Natural killer cell (primary cell): Measurements from ENCODE around the gene RGPD4. TPM values are rescaled to one million over a fixed set of nuclear protein-coding genes. Genes with fewer than 3 reads are reported as not detected.

Experiments
- ATAC-seq, 3 donors: fragments of 150-1000 bp in 2 of 3; fragments of 200-7000 bp in 1 of 3; cut with Tn5 transposase; 1 replicate in 1 of 3; 2 replicates in 2 of 3; pipeline ENCODE4 v1.10.0; 2021; ENCODE audit warnings: mild to moderate bottlenecking in 2 of 3, moderate library complexity in 2 of 3
- DNase-seq, 2 donors: peaks; one replicate each; pipeline versions ENCODE4 v3.0.0 to v3.0.0-alpha.2; 2013 to 2021; ENCODE audit warnings: mixed read lengths in 1 of 2
- H3K27ac ChIP-seq: one replicate; pipeline ENCODE4 v1.5.1; 2013; ENCODE audit warnings: mild to moderate bottlenecking, low read length
- H3K27me3 ChIP-seq: one replicate; pipeline ENCODE4 v1.6.1; 2013; ENCODE audit warnings: low read length; ENCODE audit not compliant: control insufficient read depth, insufficient read depth
- H3K36me3 ChIP-seq: one replicate; pipeline ENCODE4 v1.6.1; 2013; ENCODE audit warnings: low read length; ENCODE audit not compliant: control insufficient read depth, insufficient read depth
- H3K4me1 ChIP-seq: one replicate; pipeline ENCODE4 v1.6.1; 2013; ENCODE audit warnings: low read length; ENCODE audit not compliant: control insufficient read depth, insufficient read depth
- H3K4me3 ChIP-seq: one replicate; pipeline ENCODE4 v1.5.1; 2013; ENCODE audit warnings: low read length
- H3K9me3 ChIP-seq: one replicate; pipeline ENCODE4 v1.6.1; 2013; ENCODE audit warnings: low read length; ENCODE audit not compliant: control insufficient read depth, insufficient read depth
- H3K27ac Mint-ChIP-seq, 2 donors: one replicate each; pipeline ENCODE4 v1.8.0; 2022; ENCODE audit warnings: mild to moderate bottlenecking in 2 of 2, mixed read lengths in 2 of 2, moderate library complexity in 1 of 2
- H3K27me3 Mint-ChIP-seq, 2 donors: one replicate each; pipeline ENCODE4 v1.8.0; 2022; ENCODE audit warnings: low read depth in 2 of 2, mixed read lengths in 2 of 2
- H3K36me3 Mint-ChIP-seq: one replicate; pipeline ENCODE4 v1.8.0; 2022; ENCODE audit warnings: mixed read lengths
- H3K4me1 Mint-ChIP-seq, 2 donors: one replicate each; pipeline ENCODE4 v1.8.0; 2022; ENCODE audit warnings: mixed read lengths in 2 of 2
- H3K4me3 Mint-ChIP-seq: one replicate; pipeline ENCODE4 v1.8.0; 2022; ENCODE audit warnings: mild to moderate bottlenecking, moderate library complexity, mixed read lengths
- H3K9me3 Mint-ChIP-seq, 2 donors: one replicate each; pipeline ENCODE4 v1.8.0; 2022; ENCODE audit warnings: mixed read lengths in 2 of 2
- WGBS: methylation state at CpG from one replicate; pipeline ENCODE4 v1.1.7; 2013; ENCODE audit warnings: missing lambda C conversion rate; ENCODE audit not compliant: insufficient coverage; 5-methylcytosine and 5-hydroxymethylcytosine counted together
- intact Hi-C: fragments of 100-400 bp; cut with micrococcal nuclease; formaldehyde crosslinking; loops from one replicate; pipeline ENCODE4 v1.14.2; 2022
- total RNA-seq, 4 donors: library from RNA; stranded (reverse); fragments of 120-200 nt in 1 of 4; gene quantifications; one replicate each; pipeline versions ENCODE4 v1.2.3 to v1.2.4, GENCODE V29; 2013 to 2022
- TF ChIP-seq, protein P1 (sequence below): fragments of 200-600 bp; IDR thresholded peaks from one replicate; pipeline ENCODE4 v1.8.0; 2022; ENCODE audit warnings: antibody characterized with exemption

Gene RGPD4
- total RNA-seq, 3 donors from 2014 or later (not counting 1 experiment from before 2014, with no cell fraction given), result 0.21 TPM; not detected in 2

DNA sequence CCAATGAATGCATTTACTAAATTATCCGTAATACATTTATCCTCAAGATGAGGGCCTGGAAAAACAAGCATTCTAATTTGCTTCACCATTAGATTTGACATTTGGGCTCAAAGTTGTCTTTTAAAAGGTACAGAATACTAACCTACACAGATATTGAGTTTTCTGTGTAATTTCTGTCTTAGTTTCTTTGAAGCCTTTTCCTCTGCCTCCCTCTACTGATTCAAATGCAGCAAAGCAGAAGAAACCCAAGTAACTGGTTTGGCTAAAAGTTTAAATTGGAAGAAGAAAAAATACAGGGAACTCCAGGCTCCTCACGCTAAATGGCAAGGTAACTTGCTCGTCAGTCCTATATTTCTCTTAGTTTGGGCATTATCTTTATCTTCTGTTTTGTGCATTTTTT, 106.3 kb downstream of the RGPD4 start:
- Histone ChIP-seq H3K36me3 (no peaks in the 10 kb centered on the region), H3K4me3 (no peak overlapping the region), H3K4me1 (no peaks in the 10 kb centered on the region), H3K27me3 (no peaks in the 10 kb centered on the region), H3K9me3 (no peaks in the 10 kb centered on the region), H3K27ac (no peak overlapping the region)
- intact Hi-C loops, result no loop called here
- H3K36me3 Mint-ChIP-seq, result no peaks in the 10 kb centered on the region
- H3K27me3 Mint-ChIP-seq, result no peaks in the 10 kb centered on the region
- ATAC-seq, result no peak
- TF ChIP-seq, protein P1, sequence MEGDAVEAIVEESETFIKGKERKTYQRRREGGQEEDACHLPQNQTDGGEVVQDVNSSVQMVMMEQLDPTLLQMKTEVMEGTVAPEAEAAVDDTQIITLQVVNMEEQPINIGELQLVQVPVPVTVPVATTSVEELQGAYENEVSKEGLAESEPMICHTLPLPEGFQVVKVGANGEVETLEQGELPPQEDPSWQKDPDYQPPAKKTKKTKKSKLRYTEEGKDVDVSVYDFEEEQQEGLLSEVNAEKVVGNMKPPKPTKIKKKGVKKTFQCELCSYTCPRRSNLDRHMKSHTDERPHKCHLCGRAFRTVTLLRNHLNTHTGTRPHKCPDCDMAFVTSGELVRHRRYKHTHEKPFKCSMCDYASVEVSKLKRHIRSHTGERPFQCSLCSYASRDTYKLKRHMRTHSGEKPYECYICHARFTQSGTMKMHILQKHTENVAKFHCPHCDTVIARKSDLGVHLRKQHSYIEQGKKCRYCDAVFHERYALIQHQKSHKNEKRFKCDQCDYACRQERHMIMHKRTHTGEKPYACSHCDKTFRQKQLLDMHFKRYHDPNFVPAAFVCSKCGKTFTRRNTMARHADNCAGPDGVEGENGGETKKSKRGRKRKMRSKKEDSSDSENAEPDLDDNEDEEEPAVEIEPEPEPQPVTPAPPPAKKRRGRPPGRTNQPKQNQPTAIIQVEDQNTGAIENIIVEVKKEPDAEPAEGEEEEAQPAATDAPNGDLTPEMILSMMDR, result no peak
- 77% methylated on average over 3 of the region's 3 CpGs for WGBS
- no peak overlapping the region for H3K27ac Mint-ChIP-seq
- H3K9me3 Mint-ChIP-seq, result no peaks in the 10 kb centered on the region
- no peak overlapping the region for H3K4me3 Mint-ChIP-seq
- no peak for DNase-seq
- no peaks in the 10 kb centered on the region for H3K4me1 Mint-ChIP-seq

DNA sequence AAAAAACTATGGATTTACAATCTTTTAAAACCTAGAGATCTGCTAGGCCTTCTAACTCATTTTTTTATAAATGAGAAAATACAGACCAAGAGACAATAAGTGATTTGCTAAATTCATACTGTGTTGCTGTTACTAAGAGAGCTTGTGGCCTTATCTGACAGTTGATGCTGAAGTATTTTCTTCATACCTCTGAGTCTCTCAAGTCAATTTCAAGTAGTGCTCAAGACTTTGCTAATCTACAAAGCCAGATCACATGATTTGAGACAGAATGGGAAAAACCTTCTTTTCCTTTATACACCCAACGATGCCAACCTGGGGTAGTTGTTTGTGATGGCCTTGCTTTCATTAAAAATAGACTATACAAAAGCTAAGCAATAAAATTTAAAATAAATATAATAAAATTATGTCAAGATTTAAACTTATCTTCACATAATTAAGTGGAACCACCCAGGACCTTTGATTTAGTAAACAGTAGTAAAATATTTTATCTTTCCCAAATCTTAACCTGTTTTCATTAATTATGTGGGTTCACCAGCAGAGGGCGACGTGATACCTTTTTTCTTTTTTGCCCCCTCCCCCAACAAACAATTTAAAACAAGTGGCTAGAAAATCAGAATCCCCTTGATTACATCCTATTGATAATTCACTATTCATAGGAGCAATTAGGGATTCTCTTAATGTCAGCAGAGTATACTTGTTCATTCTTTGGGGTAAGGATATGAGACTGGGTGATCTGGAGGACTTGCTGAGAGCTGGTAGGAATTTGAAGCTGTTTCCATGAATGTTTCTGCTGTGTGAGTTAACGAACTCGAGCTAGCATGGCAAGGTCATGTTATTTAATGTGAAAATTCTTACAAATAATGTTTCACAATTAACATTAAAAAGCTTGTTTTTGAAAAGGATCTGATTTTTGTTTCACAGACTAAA, 110.0 kb downstream of the RGPD4 start:
- no peaks in the 10 kb centered on the region for H3K4me1 ChIP-seq
- H3K36me3 Mint-ChIP-seq, result no peaks in the 10 kb centered on the region
- no peaks in the 10 kb centered on the region for H3K36me3 ChIP-seq
- TF ChIP-seq, protein P1, result no peak
- H3K4me3 ChIP-seq, result no peak overlapping the region
- H3K27me3 Mint-ChIP-seq, result no peaks in the 10 kb centered on the region
- no peaks in the 10 kb centered on the region for H3K9me3 ChIP-seq
- H3K27me3 ChIP-seq, result no peaks in the 10 kb centered on the region
- no CpG with 5 or more reads among the region's 5 CpGs for WGBS
- H3K9me3 Mint-ChIP-seq, result peaks cover 0 to under 1% of the 10 kb centered on the region in 2 donors
- H3K27ac ChIP-seq, result no peak overlapping the region
- H3K4me1 Mint-ChIP-seq, result no peaks in the 10 kb centered on the region
- H3K27ac Mint-ChIP-seq, result no peak overlapping the region
- no peak overlapping the region for H3K4me3 Mint-ChIP-seq
- ATAC-seq (no peak), DNase-seq (peak in 1 of 2 donors; percentile 7)
- intact Hi-C loops, result no loop called here

Other genes with a start within 250 kb of the RGPD4 start
- not detected for gene SLC5A7, start 159.6 kb downstream of the RGPD4 start, total RNA-seq